ENCODE data around the gene PSME3.
A peak's percentile ranks its signal among the peaks of the same experiment; 100 is the strongest.

Gene PSME3, protein sequence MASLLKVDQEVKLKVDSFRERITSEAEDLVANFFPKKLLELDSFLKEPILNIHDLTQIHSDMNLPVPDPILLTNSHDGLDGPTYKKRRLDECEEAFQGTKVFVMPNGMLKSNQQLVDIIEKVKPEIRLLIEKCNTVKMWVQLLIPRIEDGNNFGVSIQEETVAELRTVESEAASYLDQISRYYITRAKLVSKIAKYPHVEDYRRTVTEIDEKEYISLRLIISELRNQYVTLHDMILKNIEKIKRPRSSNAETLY

GRCh38 chr17:42832934-42833766 is at the start of gene PSME3:
Gene PSME3 (plus strand): TSS chr17:42833397. CDS start chr17:42833632, 235 bp downstream.
- peak; percentile 87 to 90 for DNase-seq

DNA sequence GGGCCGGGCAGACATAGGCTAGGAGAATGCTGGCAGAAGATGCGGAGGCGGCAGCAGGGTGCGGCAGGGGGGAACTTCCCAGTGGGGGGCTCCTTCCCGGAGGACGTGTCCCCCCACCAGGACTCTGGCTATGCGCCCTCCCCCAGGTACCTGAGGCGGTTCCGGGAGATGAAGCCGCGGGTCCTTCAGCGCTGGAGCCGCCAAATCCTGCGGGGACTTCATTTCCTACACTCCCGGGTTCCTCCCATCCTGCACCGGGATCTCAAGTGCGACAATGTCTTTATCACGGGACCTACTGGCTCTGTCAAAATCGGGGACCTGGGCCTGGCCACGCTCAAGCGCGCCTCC is 49.4 kb upstream of the PSME3 start:
- no peak for DNase-seq

DNA sequence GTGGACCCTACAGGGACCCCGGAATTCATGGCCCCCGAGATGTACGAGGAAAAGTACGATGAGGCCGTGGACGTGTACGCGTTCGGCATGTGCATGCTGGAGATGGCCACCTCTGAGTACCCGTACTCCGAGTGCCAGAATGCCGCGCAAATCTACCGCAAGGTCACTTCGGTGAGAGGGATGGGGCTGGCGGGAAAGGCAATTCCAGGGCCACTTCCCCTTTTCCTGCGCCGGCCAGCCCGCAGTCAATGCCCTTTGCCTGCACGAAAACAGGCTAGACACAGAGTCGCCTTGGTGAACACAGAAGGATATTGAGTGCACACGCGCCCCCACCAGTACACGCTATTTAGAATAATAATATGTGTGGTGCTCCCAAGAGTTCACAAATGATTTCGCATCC is 48.8 kb upstream of the PSME3 start:
- no peak for DNase-seq

DNA sequence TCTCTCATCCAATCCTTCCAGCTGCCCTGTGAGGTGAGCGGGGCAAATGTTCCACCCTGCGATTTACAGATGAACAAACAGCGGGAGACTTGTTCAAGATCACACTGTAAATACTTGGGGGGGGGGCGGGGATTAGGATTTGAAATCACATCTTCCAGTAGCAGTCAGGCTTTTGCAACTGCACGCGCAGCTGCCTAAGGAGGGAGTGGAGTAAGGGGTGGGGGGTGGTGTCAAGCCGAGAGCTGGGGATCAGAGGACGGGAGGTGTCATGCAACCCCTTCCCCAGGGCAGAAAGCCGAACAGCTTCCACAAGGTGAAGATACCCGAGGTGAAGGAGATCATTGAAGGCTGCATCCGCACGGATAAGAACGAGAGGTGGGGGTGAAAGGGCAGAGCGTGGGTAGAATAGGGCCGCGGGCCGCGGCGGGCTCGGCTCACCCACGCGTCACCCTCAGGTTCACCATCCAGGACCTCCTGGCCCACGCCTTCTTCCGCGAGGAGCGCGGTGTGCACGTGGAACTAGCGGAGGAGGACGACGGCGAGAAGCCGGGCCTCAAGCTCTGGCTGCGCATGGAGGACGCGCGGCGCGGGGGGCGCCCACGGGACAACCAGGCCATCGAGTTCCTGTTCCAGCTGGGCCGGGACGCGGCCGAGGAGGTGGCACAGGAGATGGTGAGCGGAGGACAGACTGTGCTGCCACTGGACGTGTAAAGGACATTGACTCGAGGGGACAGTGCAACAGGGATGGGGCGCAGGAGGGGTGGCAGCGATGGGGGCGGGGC is 48.2 kb upstream of the PSME3 start:
- DNase-seq = peak in 1 of 2 experiments; percentile 47

GRCh38 chr17:42787266-42787665 is 45.9 kb upstream of the PSME3 start:
- DNase-seq = no peak

DNA sequence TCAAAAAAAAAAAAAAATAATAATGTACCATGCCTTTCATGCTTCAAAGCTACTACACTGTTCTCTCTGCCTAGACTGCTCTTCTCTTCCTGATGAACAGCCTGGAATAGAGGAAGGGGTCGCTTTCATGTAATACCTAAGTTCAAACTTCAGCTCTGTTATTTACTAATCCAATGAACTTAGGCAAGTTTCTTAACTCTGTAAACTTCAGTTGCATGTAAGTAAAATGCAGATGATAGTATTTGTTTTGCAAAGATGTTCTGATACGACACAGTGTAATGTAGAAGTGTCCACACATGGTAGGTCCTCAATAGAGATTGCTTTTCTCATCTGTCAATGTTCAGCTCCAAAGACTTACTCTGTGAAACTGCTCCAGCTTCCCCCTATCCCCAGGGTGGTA is 41.2 kb upstream of the PSME3 start:
- no peak for DNase-seq

- DNase-seq = no peak
Observed at GRCh38 chr17:42792545-42792944, 40.7 kb upstream of the PSME3 start.

DNA sequence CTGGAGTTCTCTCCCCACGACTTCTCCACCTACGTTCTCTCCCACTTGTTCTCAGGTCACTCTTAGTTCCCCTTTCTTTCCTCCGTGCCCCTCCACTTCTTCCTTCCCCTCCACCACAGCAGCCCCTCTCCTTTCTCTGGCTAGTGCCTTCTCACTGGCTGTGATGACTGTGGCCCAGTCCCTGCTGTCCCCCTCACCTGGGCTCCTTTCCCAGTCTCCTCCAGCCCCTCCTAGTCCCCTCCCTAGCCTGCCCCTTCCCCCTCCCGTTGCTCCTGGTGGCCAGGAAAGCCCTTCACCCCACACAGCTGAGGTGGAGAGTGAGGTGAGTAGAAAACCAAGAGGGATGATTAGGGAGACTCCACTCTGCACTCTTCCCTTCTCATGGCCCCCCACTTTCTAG is 38.1 kb upstream of the PSME3 start:
- DNase-seq = no peak

- no peak for DNase-seq
Observed at GRCh38 chr17:42795465-42795864, 37.7 kb upstream of the PSME3 start.

DNA sequence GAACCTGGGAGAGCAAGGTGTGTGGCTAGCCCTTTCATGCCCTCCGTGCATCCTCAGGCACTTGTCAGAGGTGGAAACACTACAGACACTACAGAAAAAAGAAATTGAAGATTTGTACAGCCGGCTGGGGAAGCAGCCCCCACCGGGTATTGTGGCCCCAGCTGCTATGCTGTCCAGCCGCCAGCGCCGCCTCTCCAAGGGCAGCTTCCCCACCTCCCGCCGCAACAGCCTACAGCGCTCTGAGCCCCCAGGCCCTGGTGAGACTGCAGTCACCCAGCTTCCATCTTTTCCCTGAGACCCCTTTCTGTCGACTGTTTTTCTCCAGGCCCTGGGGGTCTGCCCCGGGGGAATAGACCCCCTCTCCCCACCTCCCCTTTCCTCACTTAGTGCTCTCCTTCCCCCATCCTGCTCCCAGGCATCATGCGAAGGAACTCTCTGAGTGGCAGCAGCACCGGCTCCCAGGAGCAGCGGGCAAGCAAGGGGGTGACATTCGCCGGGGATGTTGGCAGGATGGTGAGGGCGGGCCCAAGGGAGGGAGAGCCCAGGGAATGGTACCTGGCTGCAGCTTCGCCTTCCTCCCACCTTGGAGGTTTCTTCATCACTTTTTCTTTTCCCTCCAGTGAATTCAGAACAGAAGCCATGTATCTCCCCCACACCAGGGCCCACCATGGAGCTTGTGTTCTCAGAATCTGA is 37.0 kb upstream of the PSME3 start:
- DNase-seq = no peak

GRCh38 chr17:42797067-42798007 is 35.9 kb upstream of the PSME3 start:
- no peak for DNase-seq

- no peak for DNase-seq
Observed at GRCh38 chr17:42798011-42798382, 35.2 kb upstream of the PSME3 start.

GRCh38 chr17:42798383-42799380 is 34.5 kb upstream of the PSME3 start, which contains the start of the genes CNTD1 and COA3:
Gene CNTD1 (plus strand): TSS chr17:42798861. CDS start chr17:42799068, 207 bp downstream.
Gene COA3 (minus strand): TSS chr17:42798704. CDS start chr17:42798681, 23 bp downstream.
- DNase-seq = peak; percentile 74 to 79

- no peak for DNase-seq
Observed at GRCh38 chr17:42803074-42803883, 29.9 kb upstream of the PSME3 start.

GRCh38 chr17:42804918-42805367 is 28.3 kb upstream of the PSME3 start:
- DNase-seq = no peak

- no peak for DNase-seq
Observed at GRCh38 chr17:42806249-42806648, 26.9 kb upstream of the PSME3 start.

GRCh38 chr17:42809250-42809649 is 23.9 kb upstream of the PSME3 start:
- no peak for DNase-seq

DNA sequence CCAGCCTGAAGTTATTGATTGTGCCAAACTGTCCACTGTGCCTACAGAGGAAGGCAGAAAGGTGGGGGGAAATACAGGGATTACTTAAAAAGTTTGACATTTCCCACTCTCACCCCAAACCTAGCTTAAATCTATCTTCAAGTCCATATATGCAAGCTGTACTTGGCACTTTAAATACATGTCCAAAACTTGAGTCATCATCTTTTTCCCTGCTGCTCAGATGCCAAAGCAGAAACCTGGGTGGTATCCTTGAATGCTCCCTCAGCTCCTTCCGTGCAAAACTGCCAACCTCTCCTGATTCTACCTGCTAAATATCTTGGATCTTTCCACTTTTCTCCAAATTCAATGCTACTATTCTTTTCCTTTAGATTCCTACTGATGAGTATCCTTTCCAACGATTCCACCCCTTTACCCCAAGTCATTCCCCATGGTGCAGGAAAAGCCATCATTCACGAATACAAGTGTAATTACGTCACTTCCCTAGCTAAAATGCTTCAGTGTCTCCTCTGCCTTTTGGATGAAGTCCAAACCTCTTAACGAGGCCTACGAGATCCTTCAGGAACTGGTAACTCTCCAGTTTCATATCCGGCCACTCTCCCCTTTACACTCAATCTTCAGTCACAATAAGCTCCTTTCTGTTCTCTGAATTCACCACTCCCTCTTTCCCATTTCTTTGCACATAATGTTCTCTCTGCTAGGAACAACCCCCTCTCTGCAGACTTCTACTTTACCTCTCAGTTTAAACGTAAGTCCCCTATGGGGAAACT is 18.4 kb upstream of the PSME3 start:
- no peak for DNase-seq

GRCh38 chr17:42817866-42818265 is 15.3 kb upstream of the PSME3 start:
- DNase-seq = no peak
